Left ventricle myocardium inferior (tissue), 1 donor: ENCODE results near the gene P3H2. TPM values are rescaled to one million over a fixed set of nuclear protein-coding genes. Genes with fewer than 3 reads are reported as not detected.
A peak's percentile ranks its signal among the peaks of the same experiment; 100 is the strongest.

Experiments used
- DNase-seq: peaks from one replicate; pipeline ENCODE4 v3.0.0-alpha.2; 2020
- H3K27ac ChIP-seq: fragments of 200-600 bp; replicated peaks from 2 replicates; pipeline ENCODE4 v1.8.0; 2021
- H3K27me3 ChIP-seq: fragments of 200-600 bp; 2 replicates; pipeline ENCODE4 v1.8.0; 2021; ENCODE audit warnings: low read depth
- H3K36me3 ChIP-seq: fragments of 200-600 bp; 2 replicates; pipeline ENCODE4 v1.8.0; 2021
- H3K4me1 ChIP-seq: fragments of 200-600 bp; 2 replicates; pipeline ENCODE4 v1.8.0; 2021
- H3K4me3 ChIP-seq: fragments of 200-600 bp; 2 replicates; pipeline ENCODE4 v1.8.0; 2021; ENCODE audit warnings: mild to moderate bottlenecking, moderate library complexity
- H3K9me3 ChIP-seq: fragments of 200-600 bp; replicated peaks from 2 replicates; pipeline ENCODE4 v1.8.0; 2021
- intact Hi-C: fragments of 100-400 bp; cut with micrococcal nuclease; formaldehyde crosslinking; loops from one replicate; pipeline ENCODE4 v1.11.0; 2022
- total RNA-seq: library from RNA; stranded (reverse); fragmentation: NEBNext Ultra II Directional; extraction: Animal tissue kit (Norgen Biotek cat#: 25700); gene quantifications from one replicate; pipeline ENCODE4 v1.2.1, GENCODE V29; 2021
- TF ChIP-seq, protein P1 (sequence below): fragments of 200-600 bp; IDR thresholded peaks from 2 replicates; pipeline ENCODE4 v1.8.0; 2021; ENCODE audit warnings: antibody characterized with exemption, mild to moderate bottlenecking, borderline replicate concordance
- donor health status: DM: no; HTN: yes; CAD: no; lungs with severe emphysema.

Gene P3H2
- total RNA-seq, 1 donor from 2014 or later, result 0.82 TPM

DNA sequence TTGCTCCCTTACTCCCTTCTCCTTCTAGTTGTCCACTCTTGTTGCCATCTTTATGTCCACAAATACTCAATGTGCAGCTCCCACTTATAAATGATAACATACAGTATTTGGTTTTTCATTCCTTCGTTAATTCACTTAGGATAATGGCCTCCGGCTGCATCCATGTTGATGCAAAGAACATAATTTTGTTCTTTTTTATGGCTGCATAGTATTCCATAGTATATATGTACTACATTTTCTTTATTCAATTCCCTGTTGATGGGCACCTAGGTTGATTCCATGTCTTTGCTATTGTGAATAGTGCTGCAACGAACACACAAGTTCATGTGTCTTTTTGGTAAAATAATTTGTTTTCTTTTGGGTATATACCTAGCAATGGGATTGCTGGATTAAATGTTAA is 21.3 kb upstream of the P3H2 start:
- Histone ChIP-seq H3K27me3 (no peaks in the 10 kb centered on the region), H3K27ac (no peak overlapping the region), H3K36me3 (no peaks in the 10 kb centered on the region), H3K4me1 (no peaks in the 10 kb centered on the region), H3K9me3 (peaks cover 4% of the 10 kb centered on the region), H3K4me3 (no peak overlapping the region)
- TF ChIP-seq, protein P1, sequence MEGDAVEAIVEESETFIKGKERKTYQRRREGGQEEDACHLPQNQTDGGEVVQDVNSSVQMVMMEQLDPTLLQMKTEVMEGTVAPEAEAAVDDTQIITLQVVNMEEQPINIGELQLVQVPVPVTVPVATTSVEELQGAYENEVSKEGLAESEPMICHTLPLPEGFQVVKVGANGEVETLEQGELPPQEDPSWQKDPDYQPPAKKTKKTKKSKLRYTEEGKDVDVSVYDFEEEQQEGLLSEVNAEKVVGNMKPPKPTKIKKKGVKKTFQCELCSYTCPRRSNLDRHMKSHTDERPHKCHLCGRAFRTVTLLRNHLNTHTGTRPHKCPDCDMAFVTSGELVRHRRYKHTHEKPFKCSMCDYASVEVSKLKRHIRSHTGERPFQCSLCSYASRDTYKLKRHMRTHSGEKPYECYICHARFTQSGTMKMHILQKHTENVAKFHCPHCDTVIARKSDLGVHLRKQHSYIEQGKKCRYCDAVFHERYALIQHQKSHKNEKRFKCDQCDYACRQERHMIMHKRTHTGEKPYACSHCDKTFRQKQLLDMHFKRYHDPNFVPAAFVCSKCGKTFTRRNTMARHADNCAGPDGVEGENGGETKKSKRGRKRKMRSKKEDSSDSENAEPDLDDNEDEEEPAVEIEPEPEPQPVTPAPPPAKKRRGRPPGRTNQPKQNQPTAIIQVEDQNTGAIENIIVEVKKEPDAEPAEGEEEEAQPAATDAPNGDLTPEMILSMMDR, result no peak
- DNase-seq, result no peak
- intact Hi-C loops, result no loop called here

DNA sequence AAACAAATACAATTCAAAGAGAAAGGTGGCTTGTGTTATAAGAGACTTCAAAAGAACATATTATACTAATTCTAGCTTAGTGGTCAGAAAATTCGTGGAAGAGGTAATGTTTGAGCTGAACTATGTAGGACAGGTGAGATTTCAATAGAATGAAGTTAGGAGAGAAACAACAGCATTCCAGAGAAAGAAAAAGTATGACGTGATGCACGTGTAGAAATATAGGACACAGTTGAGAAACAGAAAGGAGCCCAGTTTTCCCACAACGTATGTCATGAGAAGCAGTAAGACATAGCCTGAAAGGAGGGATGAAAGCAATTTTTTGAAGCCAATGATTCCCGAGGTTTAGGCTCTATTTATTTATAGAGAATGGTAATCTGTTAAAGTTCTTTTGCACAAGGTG is 18.7 kb upstream of the P3H2 start:
- no peak overlapping the region for H3K27ac ChIP-seq
- no peaks in the 10 kb centered on the region for H3K36me3 ChIP-seq
- TF ChIP-seq, protein P1, result no peak
- H3K9me3 ChIP-seq, result peaks cover 4% of the 10 kb centered on the region
- intact Hi-C loops, result no loop called here
- no peaks in the 10 kb centered on the region for H3K4me1 ChIP-seq
- H3K27me3 ChIP-seq, result peaks cover 3% of the 10 kb centered on the region
- H3K4me3 ChIP-seq, result no peak overlapping the region
- no peak for DNase-seq

DNA sequence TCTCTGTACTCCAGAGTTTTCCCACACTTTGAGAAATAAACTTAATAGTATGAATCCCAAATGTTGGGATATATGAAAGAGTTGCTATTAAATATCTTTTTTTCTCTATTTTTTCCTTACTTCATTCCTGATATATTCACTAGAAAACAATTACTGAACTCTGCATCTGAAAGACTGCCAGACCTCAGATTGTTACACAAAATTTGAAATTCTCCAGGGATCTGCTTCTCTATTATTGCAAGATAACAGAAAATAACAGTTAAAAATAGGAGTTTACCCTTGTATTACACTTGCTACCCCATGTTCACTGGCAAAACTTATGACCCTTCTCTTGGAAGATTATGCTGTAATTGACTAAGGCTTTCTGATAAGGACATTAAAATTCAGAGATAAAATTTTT is 11.7 kb upstream of the P3H2 start:
- Histone ChIP-seq H3K9me3 (no peaks in the 10 kb centered on the region), H3K36me3 (no peaks in the 10 kb centered on the region), H3K4me3 (no peak overlapping the region), H3K4me1 (no peaks in the 10 kb centered on the region), H3K27me3 (peaks cover 27% of the 10 kb centered on the region), H3K27ac (peak overlapping the region; percentile 10)
- DNase-seq, result no peak
- TF ChIP-seq, protein P1, result no peak
- intact Hi-C loops, result no loop called here

DNA sequence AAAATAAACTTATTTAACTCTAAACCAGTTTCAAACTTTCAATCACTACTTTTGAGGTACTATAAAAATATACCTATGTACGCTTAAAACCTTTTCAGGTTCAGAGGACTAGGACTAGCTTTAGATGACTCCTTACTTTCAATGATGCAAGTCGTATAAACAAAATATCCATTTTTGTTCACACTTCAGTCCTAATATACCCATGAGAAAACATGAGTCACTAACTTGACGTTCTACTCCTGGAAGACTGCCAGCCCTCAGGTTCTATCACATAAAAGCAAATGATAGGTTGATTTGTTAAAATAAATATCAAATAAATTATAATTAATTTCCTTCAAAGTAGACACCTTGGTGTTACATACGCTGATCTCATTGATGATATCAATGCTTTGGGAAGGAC is 10.6 kb upstream of the P3H2 start:
- Histone ChIP-seq H3K27ac (no peak overlapping the region), H3K4me1 (no peaks in the 10 kb centered on the region), H3K27me3 (peaks cover 27% of the 10 kb centered on the region), H3K9me3 (no peaks in the 10 kb centered on the region), H3K4me3 (no peak overlapping the region), H3K36me3 (no peaks in the 10 kb centered on the region)
- TF ChIP-seq, protein P1, result no peak
- no peak for DNase-seq
- intact Hi-C loops, result no loop called here

DNA sequence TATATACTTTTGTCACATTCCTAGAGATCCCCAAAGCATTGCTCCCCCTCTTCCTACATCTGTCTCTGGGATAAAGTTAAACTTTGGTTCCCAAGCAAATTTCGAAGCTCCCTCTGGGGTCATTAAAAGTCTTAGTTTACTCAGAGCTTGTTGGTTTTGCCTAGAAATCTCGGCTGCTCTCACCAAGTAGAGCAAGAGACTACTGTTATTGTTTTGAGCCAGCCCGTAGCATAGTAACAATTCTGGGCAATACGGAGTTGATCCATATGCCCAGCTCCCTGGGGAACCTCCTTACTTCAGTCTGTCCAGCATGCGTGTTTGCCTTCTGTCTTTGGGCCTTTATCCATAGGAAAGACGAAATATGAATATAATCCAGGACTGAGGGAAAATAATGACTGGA is 10.0 kb upstream of the P3H2 start:
- DNase-seq, result no peak
- intact Hi-C loops, result no loop called here
- Histone ChIP-seq H3K4me3 (no peak overlapping the region), H3K36me3 (no peaks in the 10 kb centered on the region), H3K27ac (peak overlapping the region; percentile 14), H3K9me3 (no peaks in the 10 kb centered on the region), H3K27me3 (peaks cover 32% of the 10 kb centered on the region), H3K4me1 (no peaks in the 10 kb centered on the region)
- TF ChIP-seq, protein P1, result no peak

DNA sequence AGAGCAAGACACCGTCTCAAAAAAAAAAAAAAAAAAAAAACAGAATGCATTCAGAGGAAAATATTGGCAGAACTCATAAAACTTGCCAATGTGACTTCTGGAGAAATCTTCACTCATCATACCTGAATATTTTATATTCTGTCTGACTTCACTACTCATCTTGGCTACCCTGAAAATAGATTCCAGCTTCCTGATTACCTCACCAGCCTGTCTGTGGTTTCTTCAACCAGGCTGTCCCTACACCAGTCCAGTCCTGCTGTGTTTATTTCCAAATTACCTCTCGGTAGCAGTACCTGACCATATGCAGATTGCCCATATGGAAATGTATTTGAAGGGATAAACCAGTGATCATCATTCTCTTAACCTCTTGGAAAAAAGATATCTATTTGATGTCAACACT is 9.3 kb upstream of the P3H2 start:
- no peak for DNase-seq
- Histone ChIP-seq H3K27ac (no peak overlapping the region), H3K27me3 (peaks cover 32% of the 10 kb centered on the region), H3K36me3 (no peaks in the 10 kb centered on the region), H3K9me3 (no peaks in the 10 kb centered on the region), H3K4me3 (no peak overlapping the region), H3K4me1 (no peaks in the 10 kb centered on the region)
- TF ChIP-seq, protein P1, result no peak
- intact Hi-C loops, result no loop called here
